Measurements from ENCODE around the gene CCNYL1.
"Not testable (repeated sequence)": the region's sequence is repeated elsewhere in the genome, so short reads cannot be mapped to it uniquely, and the experiment has no call there.

The CCNYL1 gene

DNA sequence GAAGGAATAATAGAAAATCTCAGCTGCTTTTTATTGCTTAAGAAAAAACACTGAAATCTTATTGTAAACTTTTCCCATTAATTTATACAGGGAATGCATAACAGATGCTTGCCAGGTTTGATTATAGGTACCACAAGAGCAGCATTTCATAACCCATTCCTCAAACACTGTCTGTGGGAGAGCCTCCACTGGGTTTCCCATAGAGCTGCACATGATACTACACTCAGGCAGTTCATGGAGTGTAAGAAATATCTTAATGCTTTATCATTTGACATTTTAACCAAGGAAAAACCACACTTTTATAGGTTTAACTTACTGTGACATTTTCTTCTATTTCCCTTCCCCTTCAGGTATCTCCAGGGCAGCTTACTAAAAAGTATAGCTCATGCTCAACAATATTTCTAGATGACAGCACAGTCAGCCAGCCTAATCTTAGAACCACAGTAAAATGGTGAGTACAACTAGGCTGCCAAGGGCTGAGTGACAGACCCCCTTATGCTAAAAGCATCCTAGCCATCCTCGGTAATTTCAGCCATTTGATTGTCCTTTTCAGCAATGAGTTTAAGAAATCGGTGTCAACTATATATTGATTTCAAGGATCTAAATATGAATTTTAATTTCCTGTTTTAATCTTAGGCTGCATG lies 22.3 kb downstream of the CCNYL1 start:
- peaks cover 9 to 14% (median 11%) of the 10 kb centered on the region in 3 donors for H3K36me3 ChIP-seq
- DNase-seq, result no peak
- intact Hi-C loops (cut with DNase I; ENCODE audit: low total_unique reads), result no loop called here

DNA sequence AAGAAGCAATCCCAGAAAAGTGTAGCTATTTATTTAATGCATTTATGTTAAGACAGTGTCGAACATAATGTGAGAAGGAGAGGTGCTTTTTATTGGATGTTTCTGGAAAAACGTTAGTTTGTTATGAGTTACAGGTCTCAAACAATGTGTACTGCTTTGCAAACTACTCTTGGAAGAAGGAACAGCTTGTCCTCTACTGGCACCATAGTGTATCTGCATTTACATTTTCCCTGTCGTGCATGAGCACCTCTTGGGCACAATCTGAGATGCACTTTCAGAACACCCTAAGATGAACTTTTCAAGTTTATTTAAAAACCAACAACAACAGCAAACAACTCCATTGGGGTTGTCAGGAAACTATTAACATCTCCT lies 22.8 kb downstream of the CCNYL1 start:
- intact Hi-C loops (cut with DNase I; ENCODE audit: low total_unique reads), result no loop called here
- no peak overlapping the region for H3K4me3 ChIP-seq

More for the DNA sequence above, 22.3 kb downstream of the CCNYL1 start:
- TF ChIP-seq, protein P1, sequence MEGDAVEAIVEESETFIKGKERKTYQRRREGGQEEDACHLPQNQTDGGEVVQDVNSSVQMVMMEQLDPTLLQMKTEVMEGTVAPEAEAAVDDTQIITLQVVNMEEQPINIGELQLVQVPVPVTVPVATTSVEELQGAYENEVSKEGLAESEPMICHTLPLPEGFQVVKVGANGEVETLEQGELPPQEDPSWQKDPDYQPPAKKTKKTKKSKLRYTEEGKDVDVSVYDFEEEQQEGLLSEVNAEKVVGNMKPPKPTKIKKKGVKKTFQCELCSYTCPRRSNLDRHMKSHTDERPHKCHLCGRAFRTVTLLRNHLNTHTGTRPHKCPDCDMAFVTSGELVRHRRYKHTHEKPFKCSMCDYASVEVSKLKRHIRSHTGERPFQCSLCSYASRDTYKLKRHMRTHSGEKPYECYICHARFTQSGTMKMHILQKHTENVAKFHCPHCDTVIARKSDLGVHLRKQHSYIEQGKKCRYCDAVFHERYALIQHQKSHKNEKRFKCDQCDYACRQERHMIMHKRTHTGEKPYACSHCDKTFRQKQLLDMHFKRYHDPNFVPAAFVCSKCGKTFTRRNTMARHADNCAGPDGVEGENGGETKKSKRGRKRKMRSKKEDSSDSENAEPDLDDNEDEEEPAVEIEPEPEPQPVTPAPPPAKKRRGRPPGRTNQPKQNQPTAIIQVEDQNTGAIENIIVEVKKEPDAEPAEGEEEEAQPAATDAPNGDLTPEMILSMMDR (IDR thresholded peaks at IDR 0.05), result no peak
- Histone ChIP-seq H3K9me3 (no peaks in the 10 kb centered on the region), H3K27ac (no peak overlapping the region), H3K27me3 (no peaks in the 10 kb centered on the region), H3K4me3 (no peak overlapping the region), H3K4me1 (no peaks in the 10 kb centered on the region)

DNA sequence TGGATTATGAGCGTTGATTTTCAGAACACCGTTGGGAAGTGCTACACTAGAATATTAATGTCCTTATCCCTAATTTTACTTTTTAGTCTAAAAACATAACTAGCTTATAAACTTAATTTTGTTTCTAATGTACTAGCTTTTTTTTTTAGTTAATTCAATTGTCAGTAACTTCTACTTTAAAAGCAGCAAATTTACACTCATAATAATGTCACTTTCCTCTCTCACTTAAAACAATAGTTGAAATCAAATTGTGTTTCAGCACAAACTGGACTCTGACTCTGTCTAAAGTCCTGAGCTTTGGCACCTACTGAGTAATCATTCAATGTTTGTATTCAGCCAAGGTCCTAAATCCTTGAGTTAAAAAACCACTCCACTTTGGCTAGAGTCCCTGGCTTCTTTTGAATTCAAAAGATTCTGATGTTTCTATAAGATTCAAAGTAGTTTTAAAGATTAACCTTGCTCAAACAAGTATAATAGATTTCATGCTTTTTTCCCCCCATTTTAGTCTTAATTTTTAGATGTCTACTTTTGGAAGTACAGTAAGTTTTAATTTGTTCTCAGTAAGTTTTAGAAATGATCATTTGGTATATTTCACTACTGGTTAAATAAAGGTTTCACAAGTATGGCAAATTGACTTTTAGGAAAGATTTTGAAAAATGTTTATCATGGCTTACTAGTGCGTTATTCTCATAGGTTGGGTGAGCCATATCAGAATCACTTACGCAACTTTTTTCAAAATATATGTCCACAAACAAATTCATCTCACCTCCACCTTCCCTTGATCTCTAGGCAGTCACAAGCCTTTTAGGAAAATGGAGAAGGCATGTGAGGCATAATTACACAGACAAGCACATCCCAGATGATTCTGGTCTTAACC lies 23.4 kb downstream of the CCNYL1 start:
- no peaks in the 10 kb centered on the region for H3K9me3 ChIP-seq
- no peak overlapping the region for H3K27ac ChIP-seq
- peaks cover 7 to 11% (median 8%) of the 10 kb centered on the region in 3 donors for H3K36me3 ChIP-seq
- H3K4me3 ChIP-seq, result no peak overlapping the region
- TF ChIP-seq, protein P1 (IDR thresholded peaks at IDR 0.05), result peak in 1 of 2 experiments; percentile 3
- DNase-seq, result no peak
- no peaks in the 10 kb centered on the region for H3K27me3 ChIP-seq
- no peaks in the 10 kb centered on the region for H3K4me1 ChIP-seq
- intact Hi-C loops (cut with DNase I; ENCODE audit: low total_unique reads), result no loop called here

More for the DNA sequence above, 22.8 kb downstream of the CCNYL1 start:
- TF ChIP-seq, protein P1 (IDR thresholded peaks at IDR 0.05), result peak; percentile 26 to 30
- Histone ChIP-seq H3K4me1 (no peaks in the 10 kb centered on the region), H3K9me3 (no peaks in the 10 kb centered on the region), H3K36me3 (peaks cover 9 to 12% (median 11%) of the 10 kb centered on the region in 3 donors), H3K27ac (no peak overlapping the region), H3K27me3 (no peaks in the 10 kb centered on the region)
- no peak for DNase-seq

DNA sequence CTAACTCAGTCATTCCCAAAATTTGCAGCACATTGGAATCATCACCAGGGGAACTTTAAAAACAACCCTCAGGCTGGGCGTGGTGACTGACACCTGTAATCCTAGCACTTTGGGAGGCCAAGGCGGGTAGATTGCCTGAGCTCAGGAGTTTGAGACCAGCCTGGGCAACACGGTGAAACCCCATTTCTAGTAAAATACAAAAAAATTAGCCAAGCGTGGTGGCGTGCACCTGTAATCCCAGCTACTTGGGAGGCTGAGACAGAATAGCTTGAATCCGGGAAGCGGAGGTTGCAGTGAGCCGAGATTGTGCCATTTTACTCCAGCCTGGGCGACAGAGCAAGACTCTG lies 24.0 kb downstream of the CCNYL1 start:
- H3K27me3 ChIP-seq; H3K36me3 ChIP-seq; H3K4me1 ChIP-seq; DNase-seq; H3K9me3 ChIP-seq; H3K4me3 ChIP-seq; intact Hi-C loops (cut with DNase I; ENCODE audit: low total_unique reads); H3K27ac ChIP-seq: not testable (repeated sequence)

DNA sequence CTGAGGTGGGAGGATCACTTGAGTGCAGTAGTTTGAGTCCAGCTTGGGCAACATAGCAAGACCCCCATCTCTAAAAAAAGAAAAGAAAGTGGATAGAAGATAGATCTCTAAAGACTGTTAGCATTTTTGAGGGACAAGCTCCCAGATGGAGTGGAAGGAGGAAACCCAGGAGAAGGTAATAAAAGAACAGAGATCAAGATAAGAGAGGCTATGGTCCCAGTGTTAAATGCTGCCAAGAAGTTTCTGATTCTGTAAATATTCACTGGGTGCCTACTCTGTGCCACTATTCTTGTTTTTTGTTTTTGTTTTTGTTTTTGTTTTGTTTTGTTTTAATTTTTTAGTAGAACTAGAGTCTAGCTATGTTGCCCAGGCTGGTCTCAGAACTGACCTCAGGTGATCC lies 32.1 kb downstream of the CCNYL1 start:
- Histone ChIP-seq H3K9me3 (no peaks in the 10 kb centered on the region), H3K27me3 (no peaks in the 10 kb centered on the region), H3K27ac (no peak overlapping the region), H3K4me3 (no peak overlapping the region), H3K36me3 (peaks cover 8 to 26% (median 24%) of the 10 kb centered on the region in 3 donors), H3K4me1 (no peaks in the 10 kb centered on the region)
- intact Hi-C loops (cut with DNase I; ENCODE audit: low total_unique reads), result no loop called here
- TF ChIP-seq, protein P1 (IDR thresholded peaks at IDR 0.05), result no peak
- DNase-seq, result no peak

DNA sequence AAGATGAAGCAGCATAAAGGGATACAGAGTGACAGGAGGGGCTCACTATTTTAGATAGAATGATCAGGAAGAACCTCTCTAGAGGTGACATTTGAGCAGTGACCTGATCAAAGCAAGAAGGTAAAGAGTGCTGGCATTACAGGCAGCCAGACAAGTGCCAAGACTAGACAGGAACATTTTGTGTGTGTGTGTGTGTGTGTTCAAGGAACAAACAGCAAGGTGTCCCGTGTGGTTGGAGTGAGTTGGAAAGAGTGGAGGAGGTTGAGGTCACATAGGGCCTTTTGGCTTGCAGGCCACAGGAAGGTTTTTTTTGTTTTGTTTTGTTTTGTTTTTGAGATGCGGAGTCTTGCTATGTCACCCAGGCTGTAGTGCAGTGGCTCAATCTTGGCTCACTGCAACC lies 32.6 kb downstream of the CCNYL1 start:
- intact Hi-C loops (cut with DNase I; ENCODE audit: low total_unique reads), result no loop called here
- TF ChIP-seq, protein P1 (IDR thresholded peaks at IDR 0.05), result no peak
- no peaks in the 10 kb centered on the region for H3K9me3 ChIP-seq
- H3K4me1 ChIP-seq, result no peaks in the 10 kb centered on the region
- no peaks in the 10 kb centered on the region for H3K27me3 ChIP-seq
- H3K36me3 ChIP-seq, result peaks cover 8 to 26% (median 24%) of the 10 kb centered on the region in 3 donors
- no peak for DNase-seq
- H3K4me3 ChIP-seq, result no peak overlapping the region
- no peak overlapping the region for H3K27ac ChIP-seq

Measured in tibial artery (tissue), 4 donors.